GM06990 (cell line): ENCODE results near the gene PKP4.

Source experiments
- DNase-seq: peaks from one replicate; pipeline ENCODE4 v3.0.0-alpha.2; 2011; ENCODE audit not compliant: insufficient read length; ENCODE audit errors: extremely low read depth
- H3K27me3 ChIP-seq: replicated peaks from 2 replicates; pipeline ENCODE4 v1.6.0; 2011; ENCODE audit warnings: low read length; ENCODE audit not compliant: control insufficient read depth, insufficient read depth
- H3K36me3 ChIP-seq: 2 replicates; pipeline ENCODE4 v1.5.1; 2011; ENCODE audit warnings: low read length; ENCODE audit not compliant: control insufficient read depth, insufficient read depth
- H3K4me3 ChIP-seq: replicated peaks from 2 replicates; pipeline ENCODE4 v1.5.1; 2011; ENCODE audit warnings: low read depth, mild to moderate bottlenecking, control low read depth, low read length
- CTCF ChIP-seq: IDR thresholded peaks from 2 replicates; pipeline ENCODE4 v1.5.1; 2011; ENCODE audit warnings: low read length, control low read depth, mild to moderate bottlenecking, inconsistent platforms; ENCODE audit not compliant: insufficient read depth, poor library complexity, severe bottlenecking

Gene PKP4

GRCh38 chr2:158725441-158725891 lies 268.7 kb downstream of the PKP4 start:
- Histone ChIP-seq H3K4me3 (no peak overlapping the region), H3K27me3 (no peaks in the 10 kb centered on the region; the same call in 1 of the 2 replicates), H3K36me3 (no peaks in the 10 kb centered on the region)
- DNase-seq, result no peak
- no peak for TF ChIP-seq CTCF

- H3K4me3 ChIP-seq, result no peak overlapping the region
- no peak for TF ChIP-seq CTCF
- H3K27me3 ChIP-seq, result no peaks in the 10 kb centered on the region; the same call in 1 of the 2 replicates
- no peaks in the 10 kb centered on the region for H3K36me3 ChIP-seq
- no peak for DNase-seq
Observed at GRCh38 chr2:158726911-158727592, 270.3 kb downstream of the PKP4 start.

- DNase-seq, result no peak
- Histone ChIP-seq H3K36me3 (no peaks in the 10 kb centered on the region), H3K4me3 (no peak overlapping the region), H3K27me3 (no peaks in the 10 kb centered on the region; the same call in none of the 2 replicates)
- TF ChIP-seq CTCF, result no peak
Observed at GRCh38 chr2:158728422-158728821, 271.7 kb downstream of the PKP4 start.

GRCh38 chr2:158729451-158729850 lies 272.7 kb downstream of the PKP4 start:
- Histone ChIP-seq H3K4me3 (no peak overlapping the region), H3K36me3 (no peaks in the 10 kb centered on the region), H3K27me3 (no peaks in the 10 kb centered on the region; the same call in none of the 2 replicates)
- no peak for DNase-seq
- TF ChIP-seq CTCF, result no peak

GRCh38 chr2:158729873-158730620 lies 273.3 kb downstream of the PKP4 start:
- Histone ChIP-seq H3K27me3 (no peaks in the 10 kb centered on the region; the same call in none of the 2 replicates), H3K36me3 (no peaks in the 10 kb centered on the region), H3K4me3 (no peak overlapping the region)
- no peak for TF ChIP-seq CTCF
- no peak for DNase-seq
